Neural progenitor cell (in vitro differentiated cells): ENCODE data around the gene SRXN1. TPM values are rescaled to one million over a fixed set of nuclear protein-coding genes. Genes with fewer than 3 reads are reported as not detected.

Experiments
- DNase-seq: peaks from one replicate; pipeline ENCODE4 v3.0.0-alpha.2; 2016; ENCODE audit warnings: low spot score
- H2AFZ ChIP-seq: fragments of 200-600 bp; sonication (generic); replicated peaks from 2 replicates; pipeline ENCODE4 v1.6.1; 2016; ENCODE audit warnings: antibody characterized with exemption
- H3F3A ChIP-seq: fragments of 200-600 bp; sonication (generic); 2 replicates; pipeline ENCODE4 v1.6.1; 2016; ENCODE audit warnings: antibody characterized with exemption, low read depth
- H3K27ac ChIP-seq: fragments of 200-600 bp; sonication (generic); 2 replicates; pipeline ENCODE4 v1.5.1; 2016; ENCODE audit warnings: mild to moderate bottlenecking
- H3K27me3 ChIP-seq: fragments of 200-600 bp; sonication (generic); 2 replicates; pipeline ENCODE4 v1.6.1; 2016; ENCODE audit warnings: mild to moderate bottlenecking, moderate library complexity
- H3K36me3 ChIP-seq: fragments of 200-600 bp; sonication (generic); 2 replicates; pipeline ENCODE4 v1.5.1; 2016
- H3K4me1 ChIP-seq: fragments of 200-600 bp; sonication (generic); 2 replicates; pipeline ENCODE4 v1.6.1; 2016; ENCODE audit warnings: mixed run types
- H3K4me2 ChIP-seq: fragments of 200-600 bp; sonication (generic); 2 replicates; pipeline ENCODE4 v1.6.1; 2016
- H3K4me3 ChIP-seq: fragments of 200-600 bp; sonication (generic); 2 replicates; pipeline ENCODE4 v1.5.1; 2016
- H3K79me2 ChIP-seq: fragments of 200-600 bp; sonication (generic); 2 replicates; pipeline ENCODE4 v1.6.1; 2016; ENCODE audit warnings: low read depth
- H3K9ac ChIP-seq: fragments of 200-600 bp; sonication (generic); 2 replicates; pipeline ENCODE4 v1.6.1; 2016
- H3K9me3 ChIP-seq: fragments of 200-600 bp; sonication (generic); 2 replicates; pipeline ENCODE4 v1.5.1; 2016; ENCODE audit warnings: low read depth
- H4K20me1 ChIP-seq: fragments of 200-600 bp; sonication (generic); 2 replicates; pipeline ENCODE4 v1.6.1; 2016; ENCODE audit warnings: low read depth
- H3K27ac Mint-ChIP-seq: 3 replicates; pipeline ENCODE4 v1.8.0; 2021; ENCODE audit warnings: mixed read lengths
- H3K27me3 Mint-ChIP-seq: 2 replicates; pipeline ENCODE4 v1.8.0; 2022; ENCODE audit warnings: low read depth, mild to moderate bottlenecking, inconsistent platforms, moderate library complexity, mixed read lengths; ENCODE audit not compliant: insufficient read depth
- H3K36me3 Mint-ChIP-seq: 3 replicates; pipeline ENCODE4 v1.8.0; 2021; ENCODE audit warnings: mixed read lengths
- H3K4me1 Mint-ChIP-seq: 3 replicates; pipeline ENCODE4 v1.8.0; 2021; ENCODE audit warnings: mixed read lengths
- H3K4me3 Mint-ChIP-seq: 3 replicates; pipeline ENCODE4 v1.8.0; 2021; ENCODE audit warnings: mild to moderate bottlenecking, moderate library complexity, mixed read lengths
- H3K9me3 Mint-ChIP-seq: 3 replicates; pipeline ENCODE4 v1.8.0; 2020; ENCODE audit warnings: mixed read lengths
- CTCF ChIP-seq: fragments of 200-600 bp; sonication (generic); IDR thresholded peaks from 2 replicates; pipeline ENCODE4 v1.5.1; 2017; ENCODE audit warnings: antibody characterized with exemption, mild to moderate bottlenecking
- EZH2 ChIP-seq: fragments of 200-600 bp; sonication (generic); IDR thresholded peaks from 2 replicates; pipeline ENCODE4 v1.6.1; 2017; ENCODE audit warnings: antibody characterized with exemption, mild to moderate bottlenecking, moderate library complexity
- EZH2phosphoT487 ChIP-seq: fragments of 200-600 bp; sonication (generic); IDR thresholded peaks from 2 replicates; pipeline ENCODE4 v1.6.1; 2017; ENCODE audit warnings: antibody characterized with exemption
- total RNA-seq: library from RNA; depleted of rRNA; stranded (reverse); fragments of >200 nt; gene quantifications from 2 replicates; pipeline ENCODE4 v1.2.3, GENCODE V29; 2015; ENCODE audit warnings: low replicate concordance

SRXN1 gene
- total RNA-seq, 1 donor from 2014 or later, result 6.8 TPM

DNA sequence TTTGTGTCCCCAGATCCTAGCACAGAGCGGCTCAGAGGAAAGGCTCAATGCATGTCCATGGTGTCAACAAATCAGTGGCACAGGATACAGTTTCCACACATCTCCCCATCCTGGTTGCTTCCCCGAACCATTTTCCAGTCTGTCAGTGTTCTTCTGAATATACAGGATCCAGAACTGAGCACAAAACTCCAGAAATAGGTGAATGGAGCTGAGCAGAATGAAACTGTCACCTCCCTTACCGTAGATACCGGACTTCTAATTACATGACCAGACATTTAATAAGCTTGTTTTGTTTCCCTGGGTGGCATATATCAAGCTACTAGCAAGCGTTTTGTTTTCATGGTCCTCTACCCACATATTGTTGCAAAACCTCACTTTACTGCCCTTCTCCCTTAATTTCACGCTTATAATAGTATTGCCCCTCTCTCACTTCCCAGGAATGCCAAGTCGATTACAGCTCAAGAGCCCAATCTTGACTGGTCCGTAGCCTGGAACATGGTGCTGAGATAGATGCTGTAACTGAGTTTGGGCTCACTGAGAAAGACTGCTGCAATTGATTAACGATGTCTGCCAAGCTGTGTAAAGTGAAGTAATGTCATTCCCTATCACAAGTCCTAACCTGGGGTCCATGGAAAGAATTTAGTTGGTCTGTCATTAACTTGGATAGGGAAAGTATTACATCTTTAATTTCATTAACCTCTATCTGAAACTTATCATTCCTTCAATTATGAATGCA lies 34.6 kb upstream of the SRXN1 start:
- TF ChIP-seq EZH2, result no peak
- TF ChIP-seq EZH2phosphoT487, result no peak
- TF ChIP-seq CTCF, result no peak
- Histone ChIP-seq H3K27ac (no peak overlapping the region), H3K9me3 (no peaks in the 10 kb centered on the region), H4K20me1 (peaks cover 11% of the 10 kb centered on the region), H3K4me2 (peak overlapping the region; percentile 70), H3K4me1 (peaks cover 17% of the 10 kb centered on the region), H2AFZ (no peak overlapping the region), H3K9ac (no peak overlapping the region), H3K36me3 (no peaks in the 10 kb centered on the region), H3K27me3 (peaks cover 17% of the 10 kb centered on the region), H3K79me2 (no peaks in the 10 kb centered on the region), H3K4me3 (no peak overlapping the region), H3F3A (peaks cover 16% of the 10 kb centered on the region)
- H3K9me3 Mint-ChIP-seq, result no peaks in the 10 kb centered on the region
- peaks cover 41% of the 10 kb centered on the region for H3K27me3 Mint-ChIP-seq
- no peaks in the 10 kb centered on the region for H3K36me3 Mint-ChIP-seq
- no peak for DNase-seq
- H3K27ac Mint-ChIP-seq, result no peak overlapping the region
- no peak overlapping the region for H3K4me3 Mint-ChIP-seq
- peaks cover 25% of the 10 kb centered on the region for H3K4me1 Mint-ChIP-seq

GRCh38 chr20:684676-685319 lies 31.8 kb upstream of the SRXN1 start:
- H3K36me3 Mint-ChIP-seq, result no peaks in the 10 kb centered on the region
- H3K9me3 ChIP-seq, result no peaks in the 10 kb centered on the region
- peaks cover 11% of the 10 kb centered on the region for H4K20me1 ChIP-seq
- H3K4me1 ChIP-seq, result peaks cover 17% of the 10 kb centered on the region
- no peak overlapping the region for H3K27ac Mint-ChIP-seq
- H3K4me3 Mint-ChIP-seq, result no peak overlapping the region
- H3K36me3 ChIP-seq, result no peaks in the 10 kb centered on the region
- H3K4me2 ChIP-seq, result no peak overlapping the region
- H2AFZ ChIP-seq, result no peak overlapping the region
- TF ChIP-seq EZH2 (no peak), EZH2phosphoT487 (no peak), CTCF (no peak)
- H3K27ac ChIP-seq, result no peak overlapping the region
- H3K9ac ChIP-seq, result no peak overlapping the region
- peaks cover 25% of the 10 kb centered on the region for H3K4me1 Mint-ChIP-seq
- no peak for DNase-seq
- H3K9me3 Mint-ChIP-seq, result no peaks in the 10 kb centered on the region
- H3K27me3 Mint-ChIP-seq, result peaks cover 35% of the 10 kb centered on the region
- no peak overlapping the region for H3K4me3 ChIP-seq
- H3K27me3 ChIP-seq, result peaks cover 19% of the 10 kb centered on the region
- H3F3A ChIP-seq, result peaks cover 16% of the 10 kb centered on the region
- H3K79me2 ChIP-seq, result no peaks in the 10 kb centered on the region

GRCh38 chr20:682123-682522 lies 29.1 kb upstream of the SRXN1 start:
- Mint-ChIP-seq H3K4me3 (no peak overlapping the region), H3K27ac (no peak overlapping the region)

More at GRCh38 chr20:682123-682522, 29.1 kb upstream of the SRXN1 start:
- H3K9me3 Mint-ChIP-seq, result no peaks in the 10 kb centered on the region
- Histone ChIP-seq H3K9me3 (no peaks in the 10 kb centered on the region), H3K4me2 (no peak overlapping the region), H3K9ac (no peak overlapping the region), H3F3A (no peaks in the 10 kb centered on the region), H3K27ac (no peak overlapping the region), H2AFZ (no peak overlapping the region), H4K20me1 (no peaks in the 10 kb centered on the region), H3K36me3 (no peaks in the 10 kb centered on the region), H3K4me1 (no peaks in the 10 kb centered on the region), H3K27me3 (peaks cover 37% of the 10 kb centered on the region), H3K79me2 (no peaks in the 10 kb centered on the region), H3K4me3 (no peak overlapping the region)
- no peaks in the 10 kb centered on the region for H3K36me3 Mint-ChIP-seq
- no peak for DNase-seq
- H3K27me3 Mint-ChIP-seq, result peaks cover 31% of the 10 kb centered on the region
- H3K4me1 Mint-ChIP-seq, result no peaks in the 10 kb centered on the region
- TF ChIP-seq EZH2, result no peak
- TF ChIP-seq CTCF, result no peak
- no peak for TF ChIP-seq EZH2phosphoT487
